Middle frontal gyrus (tissue), 1 donor: ENCODE results near the gene EPHB4.
A peak's percentile ranks its signal among the peaks of the same experiment; 100 is the strongest.

Experiments used
- DNase-seq: peaks from one replicate; pipeline ENCODE4 v3.0.0-alpha.2; 2015; ENCODE audit warnings: low spot score; ENCODE audit errors: extremely low spot score

Gene EPHB4

GRCh38 chr7:100854146-100854895 lies 27.0 kb upstream of the EPHB4 start:
- DNase-seq = no peak

- DNase-seq = peak; percentile 79
Observed at GRCh38 chr7:100852048-100852872, 24.9 kb upstream of the EPHB4 start, which contains the start of gene SLC12A9. Gene SLC12A9, plus strand, starts transcription at chr7:100852713. Its CDS starts 1,485 bp downstream, at chr7:100854198.

- DNase-seq = no peak
Observed at GRCh38 chr7:100847360-100847759, 20.0 kb upstream of the EPHB4 start.

GRCh38 chr7:100840470-100841100 lies 13.3 kb upstream of the EPHB4 start:
- no peak for DNase-seq

- DNase-seq = no peak
Observed at GRCh38 chr7:100839361-100839760, 12.0 kb upstream of the EPHB4 start.

GRCh38 chr7:100837099-100837836 lies 9.9 kb upstream of the EPHB4 start:
- DNase-seq = peak; percentile 88

GRCh38 chr7:100836812-100837098 lies 9.4 kb upstream of the EPHB4 start:
- DNase-seq = no peak

- DNase-seq = no peak
Observed at GRCh38 chr7:100835903-100836811, 8.8 kb upstream of the EPHB4 start.

GRCh38 chr7:100832281-100832633 lies 4.9 kb upstream of the EPHB4 start:
- no peak for DNase-seq

GRCh38 chr7:100830396-100830795 lies 3.1 kb upstream of the EPHB4 start:
- no peak for DNase-seq

- DNase-seq = no peak
Observed at GRCh38 chr7:100829150-100829716, 1.9 kb upstream of the EPHB4 start.

- no peak for DNase-seq
Observed at GRCh38 chr7:100826514-100827329, 601 bp downstream of the EPHB4 start.

GRCh38 chr7:100825751-100826513 lies 1.4 kb downstream of the EPHB4 start:
- no peak for DNase-seq

- no peak for DNase-seq
Observed at GRCh38 chr7:100825215-100825671, 2.1 kb downstream of the EPHB4 start.

GRCh38 chr7:100824499-100825214 lies 2.7 kb downstream of the EPHB4 start:
- no peak for DNase-seq

GRCh38 chr7:100823534-100823933 lies 3.8 kb downstream of the EPHB4 start:
- DNase-seq = no peak

GRCh38 chr7:100823140-100823525 lies 4.2 kb downstream of the EPHB4 start:
- no peak for DNase-seq
